GM15510 (cell line): Measurements from ENCODE around the gene DPP6.

Experiments used
- POLR2A ChIP-seq: IDR thresholded peaks from 3 replicates; pipeline ENCODE4 v1.6.1; 2011; ENCODE audit warnings: borderline replicate concordance; ENCODE audit not compliant: insufficient read length; ENCODE audit errors: extremely low read depth

DPP6 gene

DNA sequence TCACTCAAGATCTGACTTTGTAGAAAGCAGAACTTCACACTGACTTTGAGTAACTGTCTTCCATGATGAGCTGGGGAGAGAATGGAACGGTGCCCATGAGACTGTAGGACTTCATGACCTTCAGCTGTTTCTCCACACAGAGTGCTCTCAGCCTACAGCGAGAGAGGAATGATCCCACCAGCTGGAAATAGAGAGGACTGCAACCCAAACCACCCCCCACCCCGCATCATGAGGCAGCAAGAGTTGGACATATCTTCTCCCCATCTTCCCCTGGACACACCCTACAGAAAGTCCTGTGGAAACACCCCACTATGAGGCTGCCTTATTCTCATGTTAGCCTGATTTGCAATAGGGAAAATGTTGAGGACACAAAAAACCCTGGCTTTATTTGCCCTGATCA lies 638.2 kb downstream of the DPP6 start:
- TF ChIP-seq POLR2A: no peak

DNA sequence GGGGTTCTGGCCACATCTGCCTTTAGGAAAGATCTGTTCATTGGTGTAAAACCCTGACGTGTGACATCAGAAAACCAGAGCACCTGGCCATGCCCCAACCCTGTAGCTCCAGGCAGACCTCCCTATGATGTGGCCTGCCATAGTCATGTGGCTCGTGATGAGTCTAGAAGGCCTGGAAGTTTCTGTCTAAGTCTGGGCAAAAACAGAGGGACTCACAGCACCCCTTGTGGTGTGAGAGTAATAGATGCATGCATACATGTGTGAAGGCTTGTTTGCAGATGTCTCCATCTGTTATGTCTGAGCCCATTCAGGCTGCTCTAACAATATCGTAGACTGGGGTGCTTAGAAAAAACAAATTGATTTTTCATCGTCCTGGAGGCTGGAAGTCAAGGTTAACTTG lies 641.5 kb downstream of the DPP6 start:
- no peak for TF ChIP-seq POLR2A

DNA sequence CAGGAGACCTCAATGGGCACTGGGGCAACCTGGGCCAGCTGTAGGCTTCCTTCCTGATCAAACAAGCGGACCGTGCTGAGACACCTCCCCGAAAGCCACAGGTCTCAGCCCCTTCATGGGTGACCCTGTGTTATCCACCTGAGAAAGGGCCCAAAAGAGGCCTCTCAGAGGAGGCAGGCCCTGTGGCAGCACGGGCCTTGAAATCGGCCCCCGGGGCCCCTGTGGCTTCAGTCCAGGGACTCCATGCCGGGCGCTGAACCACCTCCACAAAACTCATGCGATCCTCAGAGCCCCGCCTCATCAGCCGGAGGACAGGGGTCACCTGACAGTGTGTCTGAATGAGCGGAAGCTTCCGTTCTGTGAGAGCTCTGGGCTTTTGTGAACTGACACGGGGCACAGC lies 643.6 kb downstream of the DPP6 start:
- TF ChIP-seq POLR2A: no peak

DNA sequence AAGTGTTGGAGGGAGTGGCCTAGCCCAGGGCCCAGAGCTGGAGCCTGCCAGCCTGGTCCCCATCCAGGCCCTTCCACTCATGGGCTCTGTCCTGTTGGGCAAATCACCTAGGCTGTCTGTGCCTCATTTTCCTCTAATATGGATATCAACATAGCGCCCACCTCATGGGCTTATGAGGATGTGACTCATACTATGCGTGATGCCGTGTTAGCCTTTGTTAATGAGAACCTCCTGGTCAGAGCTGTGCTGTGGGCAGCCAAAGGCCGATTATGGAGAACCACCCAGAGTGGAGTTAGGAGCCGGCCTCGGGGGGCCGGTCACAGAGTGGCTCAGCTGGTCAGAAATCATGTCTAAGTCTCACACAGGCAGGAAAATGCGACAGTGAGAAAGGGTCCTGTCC lies 644.4 kb downstream of the DPP6 start:
- no peak for TF ChIP-seq POLR2A

DNA sequence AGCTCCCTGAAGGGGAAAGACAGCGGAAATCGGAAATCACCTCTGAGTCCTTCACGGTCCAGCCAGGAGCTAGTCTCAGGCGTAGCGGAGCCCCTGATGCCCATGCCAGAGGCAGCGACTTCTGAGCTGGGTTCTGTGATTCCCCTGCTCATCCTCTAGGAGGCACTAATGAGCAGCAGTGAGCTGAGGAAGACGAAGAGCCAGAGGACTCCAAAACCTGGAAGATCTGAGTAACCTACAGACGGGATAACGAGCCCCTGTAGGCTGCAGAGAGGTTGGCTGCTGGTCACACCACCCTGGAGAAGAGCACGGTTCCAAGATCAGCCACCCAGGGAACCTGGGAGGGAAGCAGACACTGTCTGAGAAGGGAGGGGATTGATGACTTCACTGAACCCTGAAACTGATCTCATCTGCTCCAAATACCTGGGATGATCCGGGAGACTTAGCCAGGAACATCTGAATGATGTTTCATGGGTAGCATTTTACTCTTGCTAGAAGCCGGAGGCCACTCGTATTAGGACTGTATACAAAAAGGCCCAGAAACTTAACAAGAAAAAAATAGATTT lies 646.6 kb downstream of the DPP6 start:
- TF ChIP-seq POLR2A: no peak

DNA sequence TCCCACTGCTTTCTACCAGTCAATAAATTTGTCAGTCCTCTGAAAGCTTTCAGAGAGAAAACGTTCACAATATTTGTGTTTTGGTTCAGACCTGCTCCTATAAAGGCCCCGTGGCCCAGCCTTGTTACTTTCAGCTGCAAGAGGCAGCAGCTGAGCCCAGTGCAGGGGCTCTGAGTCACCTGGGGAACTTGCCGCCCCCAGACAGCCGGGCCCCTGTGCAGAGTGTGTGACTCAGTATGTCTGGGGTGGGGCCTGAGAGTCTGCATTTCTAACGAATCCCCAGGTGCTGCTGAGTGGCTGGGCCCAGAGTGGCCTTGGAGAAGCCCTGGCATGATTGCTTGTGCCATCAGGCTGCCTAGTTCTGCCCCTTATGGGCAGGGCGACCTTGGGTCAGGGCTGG lies 647.2 kb downstream of the DPP6 start:
- no peak for TF ChIP-seq POLR2A

DNA sequence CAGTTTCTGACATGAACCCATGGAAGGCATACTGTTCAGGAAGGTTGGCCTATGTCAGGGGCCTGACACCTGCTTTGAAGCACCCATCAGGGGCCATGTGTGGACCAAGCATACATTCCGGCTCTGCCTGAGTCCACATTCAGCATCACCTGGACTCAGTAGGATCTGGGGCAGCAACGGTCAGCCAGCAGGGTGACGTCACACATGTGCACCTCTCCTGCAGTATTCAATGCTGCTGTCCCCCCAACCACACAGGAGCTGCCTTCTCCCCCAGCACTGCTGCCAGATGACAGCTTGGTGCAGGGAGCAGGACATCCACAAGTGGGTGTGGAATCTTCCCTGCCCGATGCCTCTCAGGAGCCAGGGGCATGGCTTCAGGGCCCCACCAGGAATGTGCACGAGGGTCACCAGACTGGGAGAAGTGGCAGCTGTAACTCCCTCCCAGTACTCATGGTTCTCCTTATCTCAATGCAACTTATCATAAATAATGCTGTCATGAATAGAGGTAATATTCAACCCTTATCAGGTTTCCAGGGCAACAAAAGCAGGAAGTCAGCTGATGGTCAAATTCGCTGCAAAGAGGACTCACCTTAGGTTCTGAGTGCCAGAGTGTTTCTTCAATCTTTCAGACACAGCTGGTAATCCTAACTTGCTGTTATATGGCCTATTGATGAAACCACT lies 657.8 kb downstream of the DPP6 start:
- TF ChIP-seq POLR2A: no peak

DNA sequence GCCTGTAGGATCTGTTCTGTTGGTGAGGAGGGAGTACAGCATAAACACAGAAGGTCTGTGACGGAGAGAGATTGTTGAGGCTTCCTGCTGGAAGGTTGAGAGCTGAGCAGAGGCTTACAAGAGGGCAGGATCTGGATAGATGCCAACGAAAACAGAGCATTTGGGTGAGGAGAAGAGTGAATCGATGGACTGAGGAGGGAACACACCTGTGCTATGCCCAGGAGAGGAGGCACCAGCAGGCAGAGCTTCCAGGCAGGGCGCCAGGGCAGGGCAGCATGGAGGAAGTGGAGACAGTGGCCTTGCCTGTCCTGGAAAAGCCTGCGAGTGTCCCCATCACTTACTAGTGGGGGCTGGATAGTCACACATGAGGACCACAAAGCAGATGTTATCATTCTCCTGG lies 667.8 kb downstream of the DPP6 start:
- no peak for TF ChIP-seq POLR2A

DNA sequence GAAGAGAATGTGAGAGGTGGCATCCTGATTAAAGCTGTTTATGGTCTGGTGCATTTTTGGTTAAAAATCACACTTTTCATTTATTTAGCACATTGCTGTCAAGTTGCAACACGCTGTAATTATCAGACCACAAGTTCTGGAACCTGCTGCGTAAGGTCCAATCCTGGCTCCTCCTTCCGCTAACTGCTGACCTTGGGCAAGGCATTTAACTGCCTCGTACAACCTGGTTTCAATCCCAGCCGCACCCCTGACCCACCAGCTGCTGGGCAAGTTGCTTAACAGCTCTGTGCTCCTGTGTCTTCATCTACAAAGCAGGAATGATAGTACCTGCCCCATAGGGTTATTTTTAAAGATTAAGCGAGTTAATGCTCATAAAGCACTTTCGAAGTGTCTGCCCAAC lies 668.9 kb downstream of the DPP6 start:
- TF ChIP-seq POLR2A: no peak

DNA sequence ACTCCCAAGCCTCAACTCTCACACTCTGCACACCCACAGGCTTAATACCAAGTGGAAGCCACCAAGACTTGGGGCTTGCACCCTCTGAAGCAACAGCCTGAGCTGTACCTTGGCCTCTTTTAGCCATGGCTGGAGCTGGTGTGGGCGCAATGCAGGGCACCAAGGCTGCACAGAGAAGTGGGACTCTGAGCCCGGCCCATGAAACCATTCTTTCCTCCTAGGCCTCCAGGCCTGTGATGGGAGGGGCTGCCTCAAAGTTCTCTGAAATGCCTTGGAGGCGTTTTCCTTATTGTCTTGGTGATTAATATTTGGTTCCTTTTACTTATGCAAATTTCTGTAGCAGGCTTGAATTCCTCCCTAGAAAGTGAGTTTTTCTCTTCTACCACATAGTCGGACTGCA lies 674.2 kb downstream of the DPP6 start:
- TF ChIP-seq POLR2A: no peak

DNA sequence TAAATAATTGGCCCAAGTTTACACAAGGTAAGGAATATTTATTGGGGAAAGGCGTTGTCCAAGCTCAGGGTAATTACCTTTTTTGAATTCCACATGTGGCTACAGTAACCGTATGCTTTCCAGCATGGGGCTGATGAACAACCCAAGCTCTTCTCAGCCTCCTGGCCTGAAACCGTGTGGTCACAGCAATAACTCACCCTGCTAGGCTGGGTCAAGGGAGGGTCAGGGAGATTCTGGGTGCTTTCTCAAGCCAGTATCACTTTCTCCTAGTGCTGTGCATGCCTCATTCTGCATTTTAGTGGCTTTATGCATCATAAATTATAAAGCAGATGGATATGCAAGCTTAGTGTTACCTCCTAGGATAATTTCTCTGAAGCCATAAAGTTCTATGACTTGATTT lies 676.9 kb downstream of the DPP6 start:
- no peak for TF ChIP-seq POLR2A

DNA sequence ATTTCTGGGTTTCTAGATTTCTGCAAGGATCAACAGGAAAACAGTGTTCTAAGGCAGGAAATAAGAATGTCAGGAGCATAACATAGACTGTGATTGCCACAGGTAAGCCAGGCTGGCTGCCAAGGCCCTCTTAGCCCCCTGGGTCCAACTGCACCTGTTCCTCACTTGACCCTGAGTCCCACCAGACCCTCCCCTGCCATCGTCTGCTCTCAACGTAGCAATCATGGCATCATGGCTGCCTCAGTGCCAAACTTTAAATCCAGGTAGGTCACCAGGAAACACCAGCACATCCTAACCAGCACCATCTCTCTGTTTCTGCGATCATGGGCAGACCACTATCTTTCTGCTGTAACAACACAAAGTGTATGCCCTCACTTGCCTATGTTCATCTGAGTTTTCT lies 683.6 kb downstream of the DPP6 start:
- no peak for TF ChIP-seq POLR2A

DNA sequence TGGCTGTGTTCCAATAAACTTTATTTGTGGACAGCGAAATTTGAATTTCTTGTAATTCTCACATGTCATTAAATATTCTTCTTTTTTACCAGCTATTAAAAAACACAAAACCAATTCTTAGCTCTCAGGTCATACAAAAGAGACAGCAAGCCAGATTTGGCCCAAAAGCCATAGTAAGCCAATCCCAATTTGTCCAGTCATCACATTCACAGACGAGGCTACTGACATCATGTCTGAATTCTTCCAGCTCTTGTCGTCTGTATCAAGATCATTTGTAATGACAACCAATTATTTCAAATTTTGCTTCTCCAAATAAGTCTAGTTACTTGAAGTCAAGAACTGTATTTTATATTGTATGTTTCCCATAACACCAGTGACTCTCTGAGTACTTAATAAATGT lies 684.2 kb downstream of the DPP6 start:
- TF ChIP-seq POLR2A: no peak

DNA sequence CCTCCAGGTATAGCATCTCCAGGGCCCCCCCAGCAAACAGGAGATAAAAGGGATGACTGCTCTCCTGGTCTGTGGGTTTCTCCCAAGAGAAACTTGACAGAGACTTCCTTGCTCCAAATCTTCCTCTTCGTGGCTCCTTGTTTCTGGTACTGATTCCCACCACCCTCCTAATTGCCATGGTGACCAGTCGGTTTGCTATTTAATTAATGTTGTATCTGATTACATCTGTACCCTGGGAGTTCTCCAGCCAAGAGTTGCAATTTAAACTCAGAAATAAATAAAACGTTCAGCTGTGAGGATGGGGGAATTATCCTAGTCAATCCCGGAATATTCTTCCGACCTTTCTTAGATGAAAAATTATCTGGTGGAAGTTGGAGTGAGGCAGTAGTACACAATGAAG lies 686.0 kb downstream of the DPP6 start:
- no peak for TF ChIP-seq POLR2A

DNA sequence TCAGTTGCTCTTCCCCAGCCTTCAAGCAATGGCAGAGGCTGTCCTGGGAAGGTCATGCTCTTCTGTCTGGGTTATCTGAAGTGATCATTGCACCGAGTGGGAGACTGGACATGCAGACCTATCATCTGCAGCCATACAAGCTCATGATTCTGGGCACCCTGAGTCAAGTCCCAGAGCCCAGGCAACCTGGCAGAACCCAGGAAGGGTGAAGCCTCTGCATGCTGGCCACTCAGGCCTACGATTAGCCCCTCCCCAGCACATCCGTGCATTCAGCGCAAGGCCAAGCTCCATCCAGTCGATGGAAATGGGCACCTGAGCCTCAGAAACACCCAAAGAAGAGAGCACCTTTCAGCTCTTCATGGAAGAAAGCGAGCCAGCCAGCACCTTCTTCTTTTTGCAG lies 688.9 kb downstream of the DPP6 start:
- TF ChIP-seq POLR2A: no peak

DNA sequence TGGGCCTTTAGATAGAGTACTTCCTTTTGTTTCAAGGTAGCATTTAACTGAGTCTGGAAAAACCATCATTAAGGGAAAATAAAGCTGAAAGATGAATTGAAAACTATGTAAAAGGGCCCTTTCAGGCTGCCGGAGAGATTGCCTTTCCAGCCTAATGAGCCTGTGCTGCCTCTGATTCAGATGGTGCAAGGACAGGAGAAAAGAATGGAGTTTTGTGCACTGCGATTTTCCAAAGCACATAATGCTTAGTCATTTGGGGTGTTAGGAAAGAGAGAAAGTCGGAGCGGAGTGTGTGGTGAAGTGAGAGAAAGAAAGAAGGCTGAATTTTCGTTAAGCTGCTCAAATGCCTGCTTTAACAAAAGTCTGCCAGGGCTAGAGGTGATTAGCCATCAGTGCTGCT lies 691.0 kb downstream of the DPP6 start:
- no peak for TF ChIP-seq POLR2A
